ENCODE results near the gene ERICH3. TPM values are rescaled to one million over a fixed set of nuclear protein-coding genes. Genes with fewer than 3 reads are reported as not detected.

Gene ERICH3
- total and polyA plus RNA-seq, 10 of the 15 experiments (the other 5 are each of a cell fraction or from before 2014, with no cell fraction given): 0.03 to 0.09 (median 0.08) TPM; not detected in 7

DNA sequence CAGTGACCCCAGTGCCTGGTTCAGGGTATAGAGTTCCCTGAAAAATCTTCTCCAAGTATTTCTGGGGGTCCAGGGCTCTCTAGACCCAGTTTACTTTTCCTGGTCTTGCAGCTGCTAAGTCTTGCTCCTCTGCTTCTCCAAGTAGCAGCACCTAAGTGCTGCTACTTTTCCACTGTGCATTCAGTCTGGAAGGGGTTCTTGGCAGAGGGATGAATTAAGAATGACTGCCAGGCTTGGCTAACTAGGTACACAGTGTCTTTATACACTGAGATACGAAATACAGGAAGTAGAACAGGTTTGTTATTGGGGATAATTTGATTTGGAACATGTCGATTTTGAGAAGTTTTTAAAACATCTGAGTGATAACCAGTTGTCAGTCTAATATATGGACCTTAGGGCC is 24.2 kb upstream of the ERICH3 start:
- 100% methylated on average over 2 of the region's 2 CpGs for WGBS (ENCODE audit: insufficient coverage, insufficient replicate concordance, low lambda C conversion rate, missing lambda C conversion rate)
- H3K9ac ChIP-seq (ENCODE audit: control insufficient read depth, insufficient read depth, low read length): no peak overlapping the region
- H3K4me3 ChIP-seq: no peak overlapping the region
- no peak overlapping the region for H2AFZ ChIP-seq (ENCODE audit: control insufficient read depth, low read depth, low read length)
- no peaks in the 10 kb centered on the region for H4K20me1 ChIP-seq (ENCODE audit: control insufficient read depth, insufficient read depth)
- no peak for FAIRE-seq
- no peaks in the 10 kb centered on the region for H3K27me3 ChIP-seq (replicated peaks in 1 of 2; ENCODE audit: control insufficient read depth in 2 of 2, insufficient read depth in 2 of 2, low read length in 1 of 2)
- BruUV-seq (replicated peaks): no TSS peak
- in situ Hi-C loops (cut with MboI) (no loop called here), intact Hi-C loops (cut with micrococcal nuclease; ENCODE audit: unreplicated experiment) (loop anchor here (2.0 kb wide), 1 partner anchor 35 kb away; the partner anchor contains the start of genes CRYZ and TYW3)
- no peaks in the 10 kb centered on the region for H3K79me2 ChIP-seq (ENCODE audit: control insufficient read depth, insufficient read depth, low read length)
- CTCF ChIA-PET: interaction anchor here (2.1 kb wide), 1 partner anchor 8 kb away, joined by 11 read pairs; no protein-coding TSS in a partner anchor
- peaks cover 11% of the 10 kb centered on the region; the same call in 1 of the 2 replicates for H3K4me1 ChIP-seq (ENCODE audit: control insufficient read depth, insufficient read depth, low read length)
- TF ChIP-seq RB1 (IDR thresholded peaks at IDR 0.05; ENCODE audit: borderline replicate concordance) (no peak), STAT3 (IDR thresholded peaks at IDR 0.05; ENCODE audit: low read depth, low read length) (no peak), YY1 (IDR thresholded peaks at IDR 0.05; ENCODE audit: low read depth, low read length) (no peak)
- DNase-seq (ENCODE audit: low read depth, low spot score): no peak
- POLR2A ChIA-PET: interaction anchor here (2.0 kb wide), 1 partner anchor 10 kb away, joined by 6 read pairs; no protein-coding TSS in a partner anchor
- SMC1A ChIA-PET (ENCODE audit: uncharacterized antibody, unreplicated experiment): interaction anchor here (1.7 to 4.0 kb wide), 2 partner anchors 10 to 37 kb away, joined by 9 to 21 read pairs; partner anchors contain the start of genes CRYZ and TYW3
- no peak for ATAC-seq
- no peaks in the 10 kb centered on the region for H3K9me3 ChIP-seq (replicated peaks; ENCODE audit: control insufficient read depth, insufficient read depth, low read length)
- H3K36me3 ChIP-seq (ENCODE audit: control insufficient read depth in 2 of 2, insufficient read depth in 2 of 2, low read length in 1 of 2): 0 out of 4 replicates have a peak, but pooled peaks cover 0 to 3% of the 10 kb centered on the region in 2 experiments
- RAD21 ChIA-PET (ENCODE audit: unreplicated experiment): no interaction called here
- no peak overlapping the region for H3K4me2 ChIP-seq (ENCODE audit: control insufficient read depth, insufficient read depth)
- no peak overlapping the region for H3K27ac ChIP-seq (ENCODE audit: control insufficient read depth, insufficient read depth)

DNA sequence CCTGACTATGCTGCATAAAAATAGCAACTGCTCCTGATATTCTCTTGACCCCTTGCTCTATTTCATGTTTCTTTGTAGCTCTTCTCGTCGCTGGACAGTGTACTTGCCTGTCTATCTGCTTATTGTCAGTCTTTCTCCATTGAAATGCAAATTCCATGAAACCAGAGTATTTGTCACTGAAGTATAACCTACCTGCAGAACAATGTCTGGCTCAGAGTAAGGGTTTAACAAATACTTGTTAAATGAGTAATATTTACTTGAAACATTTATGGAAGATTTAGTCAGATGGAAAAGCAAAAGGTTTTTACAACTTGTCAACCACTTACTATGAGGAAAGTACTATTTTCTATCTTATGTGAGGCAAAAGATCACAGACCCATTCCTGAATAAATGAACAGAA is 19.9 kb upstream of the ERICH3 start:
- SMC1A ChIA-PET (ENCODE audit: uncharacterized antibody, unreplicated experiment): interaction anchor here (5.7 kb wide), 1 partner anchor 41 kb away, joined by 58 read pairs; the partner anchor contains the start of genes CRYZ and TYW3
- H3K36me3 ChIP-seq (ENCODE audit: control insufficient read depth in 2 of 2, insufficient read depth in 2 of 2, low read length in 1 of 2): no peaks in the 10 kb centered on the region
- no peak overlapping the region for H3K27ac ChIP-seq (ENCODE audit: control insufficient read depth, insufficient read depth)
- no peaks in the 10 kb centered on the region for H3K27me3 ChIP-seq (replicated peaks in 1 of 2; ENCODE audit: control insufficient read depth in 2 of 2, insufficient read depth in 2 of 2, low read length in 1 of 2)
- 95% methylated on average over 2 of the region's 2 CpGs for WGBS (ENCODE audit: insufficient coverage, insufficient replicate concordance, low lambda C conversion rate, missing lambda C conversion rate)
- no peaks in the 10 kb centered on the region; the same call in 1 of the 2 replicates for H3K4me1 ChIP-seq (ENCODE audit: control insufficient read depth, insufficient read depth, low read length)
- FAIRE-seq (peak; percentile 57), DNase-seq (ENCODE audit: low read depth, low spot score) (no peak), ATAC-seq (no peak)
- H4K20me1 ChIP-seq (ENCODE audit: control insufficient read depth, insufficient read depth): no peaks in the 10 kb centered on the region
- H3K9me3 ChIP-seq (replicated peaks; ENCODE audit: control insufficient read depth, insufficient read depth, low read length): no peaks in the 10 kb centered on the region
- no peak overlapping the region for H3K9ac ChIP-seq (ENCODE audit: control insufficient read depth, insufficient read depth, low read length)
- RAD21 ChIA-PET (ENCODE audit: unreplicated experiment): interaction anchor here (5.3 kb wide), 1 partner anchor 40 kb away, joined by 47 read pairs; the partner anchor contains the start of genes CRYZ and TYW3
- BruUV-seq (replicated peaks): no TSS peak
- H3K4me2 ChIP-seq (ENCODE audit: control insufficient read depth, insufficient read depth): no peak overlapping the region
- CTCF ChIA-PET: interaction anchor here (1.7 kb wide), 1 partner anchor 47 kb away, joined by 3 read pairs; no protein-coding TSS in a partner anchor
- H2AFZ ChIP-seq (ENCODE audit: control insufficient read depth, low read depth, low read length): no peak overlapping the region
- POLR2A ChIA-PET: interaction anchor here (0.7 kb wide), 1 partner anchor 88 kb away, joined by 3 read pairs; no protein-coding TSS in a partner anchor
- no peak overlapping the region for H3K4me3 ChIP-seq
- H3K79me2 ChIP-seq (ENCODE audit: control insufficient read depth, insufficient read depth, low read length): no peaks in the 10 kb centered on the region
- intact Hi-C loops (cut with micrococcal nuclease; ENCODE audit: unreplicated experiment) (loop anchor here (5.0 kb wide), 1 partner anchor 496 kb away; the partner anchor contains the start of genes FPGT and LRRIQ3), in situ Hi-C loops (cut with MboI) (no loop called here)
- TF ChIP-seq SRF (IDR thresholded peaks at IDR 0.05; ENCODE audit: low read depth in 2 of 2, low read length in 2 of 2) (no peak), CHD2 (IDR thresholded peaks at IDR 0.05; ENCODE audit: borderline replicate concordance, low read depth, low read length) (no peak), KDM1A (IDR thresholded peaks at IDR 0.05; ENCODE audit: borderline replicate concordance) (no peak), KLF5 (IDR thresholded peaks at IDR 0.05; ENCODE audit: partially characterized antibody) (no peak)
- TF ChIP-seq, protein P1, sequence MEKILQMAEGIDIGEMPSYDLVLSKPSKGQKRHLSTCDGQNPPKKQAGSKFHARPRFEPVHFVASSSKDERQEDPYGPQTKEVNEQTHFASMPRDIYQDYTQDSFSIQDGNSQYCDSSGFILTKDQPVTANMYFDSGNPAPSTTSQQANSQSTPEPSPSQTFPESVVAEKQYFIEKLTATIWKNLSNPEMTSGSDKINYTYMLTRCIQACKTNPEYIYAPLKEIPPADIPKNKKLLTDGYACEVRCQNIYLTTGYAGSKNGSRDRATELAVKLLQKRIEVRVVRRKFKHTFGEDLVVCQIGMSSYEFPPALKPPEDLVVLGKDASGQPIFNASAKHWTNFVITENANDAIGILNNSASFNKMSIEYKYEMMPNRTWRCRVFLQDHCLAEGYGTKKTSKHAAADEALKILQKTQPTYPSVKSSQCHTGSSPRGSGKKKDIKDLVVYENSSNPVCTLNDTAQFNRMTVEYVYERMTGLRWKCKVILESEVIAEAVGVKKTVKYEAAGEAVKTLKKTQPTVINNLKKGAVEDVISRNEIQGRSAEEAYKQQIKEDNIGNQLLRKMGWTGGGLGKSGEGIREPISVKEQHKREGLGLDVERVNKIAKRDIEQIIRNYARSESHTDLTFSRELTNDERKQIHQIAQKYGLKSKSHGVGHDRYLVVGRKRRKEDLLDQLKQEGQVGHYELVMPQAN (conservative IDR thresholded peaks at IDR 0.05): no peak
- TF ChIP-seq, protein P2, sequence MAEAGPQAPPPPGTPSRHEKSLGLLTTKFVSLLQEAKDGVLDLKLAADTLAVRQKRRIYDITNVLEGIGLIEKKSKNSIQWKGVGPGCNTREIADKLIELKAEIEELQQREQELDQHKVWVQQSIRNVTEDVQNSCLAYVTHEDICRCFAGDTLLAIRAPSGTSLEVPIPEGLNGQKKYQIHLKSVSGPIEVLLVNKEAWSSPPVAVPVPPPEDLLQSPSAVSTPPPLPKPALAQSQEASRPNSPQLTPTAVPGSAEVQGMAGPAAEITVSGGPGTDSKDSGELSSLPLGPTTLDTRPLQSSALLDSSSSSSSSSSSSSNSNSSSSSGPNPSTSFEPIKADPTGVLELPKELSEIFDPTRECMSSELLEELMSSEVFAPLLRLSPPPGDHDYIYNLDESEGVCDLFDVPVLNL (IDR thresholded peaks at IDR 0.05; ENCODE audit: low read depth, low read length): no peak
- TF ChIP-seq, protein P3, sequence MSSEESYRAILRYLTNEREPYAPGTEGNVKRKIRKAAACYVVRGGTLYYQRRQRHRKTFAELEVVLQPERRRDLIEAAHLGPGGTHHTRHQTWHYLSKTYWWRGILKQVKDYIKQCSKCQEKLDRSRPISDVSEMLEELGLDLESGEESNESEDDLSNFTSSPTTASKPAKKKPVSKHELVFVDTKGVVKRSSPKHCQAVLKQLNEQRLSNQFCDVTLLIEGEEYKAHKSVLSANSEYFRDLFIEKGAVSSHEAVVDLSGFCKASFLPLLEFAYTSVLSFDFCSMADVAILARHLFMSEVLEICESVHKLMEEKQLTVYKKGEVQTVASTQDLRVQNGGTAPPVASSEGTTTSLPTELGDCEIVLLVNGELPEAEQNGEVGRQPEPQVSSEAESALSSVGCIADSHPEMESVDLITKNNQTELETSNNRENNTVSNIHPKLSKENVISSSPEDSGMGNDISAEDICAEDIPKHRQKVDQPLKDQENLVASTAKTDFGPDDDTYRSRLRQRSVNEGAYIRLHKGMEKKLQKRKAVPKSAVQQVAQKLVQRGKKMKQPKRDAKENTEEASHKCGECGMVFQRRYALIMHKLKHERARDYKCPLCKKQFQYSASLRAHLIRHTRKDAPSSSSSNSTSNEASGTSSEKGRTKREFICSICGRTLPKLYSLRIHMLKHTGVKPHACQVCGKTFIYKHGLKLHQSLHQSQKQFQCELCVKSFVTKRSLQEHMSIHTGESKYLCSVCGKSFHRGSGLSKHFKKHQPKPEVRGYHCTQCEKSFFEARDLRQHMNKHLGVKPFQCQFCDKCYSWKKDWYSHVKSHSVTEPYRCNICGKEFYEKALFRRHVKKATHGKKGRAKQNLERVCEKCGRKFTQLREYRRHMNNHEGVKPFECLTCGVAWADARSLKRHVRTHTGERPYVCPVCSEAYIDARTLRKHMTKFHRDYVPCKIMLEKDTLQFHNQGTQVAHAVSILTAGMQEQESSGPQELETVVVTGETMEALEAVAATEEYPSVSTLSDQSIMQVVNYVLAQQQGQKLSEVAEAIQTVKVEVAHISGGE (CRISPR knock-in tag; IDR thresholded peaks at IDR 0.05): no peak
